SK-N-SH treated with all-trans-retinoic acid at 6 μM for 48 hours (cell line): Measurements from ENCODE around the gene SBF2.

Experiments used
- ESRRG ChIP-seq: fragments of 250-450 bp; sonication (Bioruptor Pico); IDR thresholded peaks from 2 replicates; pipeline ENCODE4 v1.6.1; 2021; ENCODE audit warnings: mild to moderate bottlenecking
- PPARA ChIP-seq: fragments of 250-450 bp; sonication (Bioruptor Pico); IDR thresholded peaks from 2 replicates; pipeline ENCODE4 v1.5.0; 2020; ENCODE audit warnings: mild to moderate bottlenecking, borderline replicate concordance
- ZFP30 ChIP-seq: fragments of 450-650 bp; formaldehyde crosslinking; IDR thresholded peaks from 2 replicates; pipeline ENCODE4 v1.5.0; 2022; ENCODE audit warnings: mild to moderate bottlenecking, moderate library complexity

- TF ChIP-seq ZFP30 (CRISPR knock-in tag) = no peak
- no peak for TF ChIP-seq ESRRG (CRISPR knock-in tag)
- TF ChIP-seq PPARA = no peak
Measured at GRCh38 chr11:9974375-9974774, 319.6 kb downstream of the SBF2 start.
